ENCODE measurements around the gene AMIGO1. TPM values are rescaled to one million over a fixed set of nuclear protein-coding genes. Genes with fewer than 3 reads are reported as not detected.

AMIGO1 gene
- total RNA-seq, 1 experiment from 2014 or later: 0.10 TPM

GRCh38 chr1:109508001-109508872 lies 1.3 kb downstream of the AMIGO1 start:
- no peak for TF ChIP-seq ZFX (IDR thresholded peaks at IDR 0.05)
- no peak for TF ChIP-seq RAD21 (IDR thresholded peaks at IDR 0.05; ENCODE audit: low read depth)
- no peak for TF ChIP-seq POLR2A (IDR thresholded peaks at IDR 0.05; ENCODE audit: borderline replicate concordance, extremely low read depth, insufficient read depth, insufficient read length)
- TF ChIP-seq POLR2AphosphoS5 (IDR thresholded peaks at IDR 0.05; ENCODE audit: low read depth, low read length): no peak
- no peak for TF ChIP-seq ELF1 (IDR thresholded peaks at IDR 0.05; ENCODE audit: borderline replicate concordance, low read depth)
- no peak for TF ChIP-seq MAX (IDR thresholded peaks at IDR 0.05)
- no peak for TF ChIP-seq EZH2 (IDR thresholded peaks at IDR 0.05)
- TF ChIP-seq SRF (IDR thresholded peaks at IDR 0.05; ENCODE audit: low read depth): no peak
- H3K27me3 ChIP-seq (ENCODE audit: insufficient read depth, low read length): peaks cover 7% of the 10 kb centered on the region; the same call in 1 of the 2 replicates
- H3K4me2 ChIP-seq (ENCODE audit: low read length): no peak overlapping the region
- ChIA-PET CTCF (no interaction called here), POLR2A (no interaction called here), RAD21 (ENCODE audit: low non-redundant PET in 1 of 2, low total read pairs in 2 of 2, uncharacterized antibody in 2 of 2, unreplicated experiment in 2 of 2) (no interaction called here)
- ATAC-seq: no peak
- no peaks in the 10 kb centered on the region for H3K79me2 ChIP-seq (ENCODE audit: insufficient read depth, low read length)
- no peak overlapping the region for H3K4me3 ChIP-seq (replicated peaks in 1 of 2; ENCODE audit: low read depth in 1 of 2, low read length in 2 of 2)
- H3K9me3 ChIP-seq (ENCODE audit: control insufficient read depth in 1 of 2, insufficient read depth in 1 of 2, low read depth in 1 of 2, low read length in 2 of 2): no peaks in the 10 kb centered on the region
- H3K36me3 ChIP-seq (ENCODE audit: control insufficient read depth in 1 of 2, insufficient read depth in 2 of 2, low read length in 2 of 2): no peaks in the 10 kb centered on the region
- no peak overlapping the region for H2AFZ ChIP-seq (ENCODE audit: low read depth, low read length, poor library complexity, severe bottlenecking)
- peaks cover 0 to 5% of the 10 kb centered on the region in 2 experiments; a peak in 2 of 4 replicates for H3K4me1 ChIP-seq (ENCODE audit: control insufficient read depth in 1 of 2, insufficient read depth in 2 of 2, low read length in 2 of 2)
- intact Hi-C loops (cut with micrococcal nuclease): no loop called here
- no peaks in the 10 kb centered on the region for H4K20me1 ChIP-seq (ENCODE audit: insufficient read depth)
- no peak overlapping the region for H3K27ac ChIP-seq (ENCODE audit: low read depth, low read length)
- DNase-seq (ENCODE audit: low read depth, low spot score): no peak
- no peak overlapping the region for H3K9ac ChIP-seq (ENCODE audit: low read length)
- H3K9me2 ChIP-seq (ENCODE audit: insufficient read depth): no peaks in the 10 kb centered on the region; the same call in 1 of the 2 replicates
- BruUV-seq (replicated peaks): no TSS peak

GRCh38 chr1:109504974-109505373 lies 4.6 kb downstream of the AMIGO1 start:
- Histone ChIP-seq H3K4me3 (replicated peaks in 1 of 2; ENCODE audit: low read depth in 1 of 2, low read length in 2 of 2) (no peak overlapping the region), H3K79me2 (ENCODE audit: insufficient read depth, low read length) (no peaks in the 10 kb centered on the region), H3K36me3 (ENCODE audit: control insufficient read depth in 1 of 2, insufficient read depth in 2 of 2, low read length in 2 of 2) (no peaks in the 10 kb centered on the region), H3K4me1 (ENCODE audit: control insufficient read depth in 1 of 2, insufficient read depth in 2 of 2, low read length in 2 of 2) (peaks cover 0 to 4% of the 10 kb centered on the region in 2 experiments; a peak in 2 of 4 replicates), H2AFZ (ENCODE audit: low read depth, low read length, poor library complexity, severe bottlenecking) (no peak overlapping the region), H3K27ac (ENCODE audit: low read depth, low read length) (no peak overlapping the region), H3K4me2 (ENCODE audit: low read length) (no peak overlapping the region), H3K9me2 (ENCODE audit: insufficient read depth) (no peaks in the 10 kb centered on the region; the same call in 1 of the 2 replicates), H3K9me3 (ENCODE audit: control insufficient read depth in 1 of 2, insufficient read depth in 1 of 2, low read depth in 1 of 2, low read length in 2 of 2) (no peaks in the 10 kb centered on the region), H4K20me1 (ENCODE audit: insufficient read depth) (no peaks in the 10 kb centered on the region), H3K27me3 (ENCODE audit: insufficient read depth, low read length) (peaks cover 2% of the 10 kb centered on the region; the same call in 1 of the 2 replicates), H3K9ac (ENCODE audit: low read length) (no peak overlapping the region)
- BruUV-seq (replicated peaks): no TSS peak
- ChIA-PET RAD21 (ENCODE audit: low non-redundant PET in 1 of 2, low total read pairs in 2 of 2, uncharacterized antibody in 2 of 2, unreplicated experiment in 2 of 2) (no interaction called here), CTCF (interaction anchor here (1.2 to 1.6 kb wide), 2 partner anchors 11 to 15 kb away, joined by 3 to 4 read pairs; partner anchors contain the start of gene CYB561D1), POLR2A (no interaction called here)
- intact Hi-C loops (cut with micrococcal nuclease): no loop called here
- TF ChIP-seq ZFX (IDR thresholded peaks at IDR 0.05) (no peak), SIN3A (IDR thresholded peaks at IDR 0.05; ENCODE audit: low read depth) (no peak), CTCF (IDR thresholded peaks at IDR 0.05 in 2 of 3, conservative IDR thresholded peaks at IDR 0.05 in 1 of 3; ENCODE audit: borderline replicate concordance in 1 of 3, insufficient read depth in 1 of 3, low read depth in 2 of 3, low read length in 2 of 3) (no peak), POLR2A (IDR thresholded peaks at IDR 0.05; ENCODE audit: borderline replicate concordance, extremely low read depth, insufficient read depth, insufficient read length) (no peak), ZBTB33 (IDR thresholded peaks at IDR 0.05; ENCODE audit: extremely low read depth, insufficient replicate concordance, low read length) (no peak), ELF1 (IDR thresholded peaks at IDR 0.05; ENCODE audit: borderline replicate concordance, low read depth) (no peak), CBX3 (IDR thresholded peaks at IDR 0.05; ENCODE audit: low read depth) (no peak), JUND (IDR thresholded peaks at IDR 0.05) (no peak), CEBPB (IDR thresholded peaks at IDR 0.05; ENCODE audit: low read depth) (no peak), ATF3 (IDR thresholded peaks at IDR 0.05) (no peak)
- ATAC-seq (no peak), DNase-seq (ENCODE audit: low read depth, low spot score) (no peak)
